Measurements from ENCODE around the gene STAT2.

DNA sequence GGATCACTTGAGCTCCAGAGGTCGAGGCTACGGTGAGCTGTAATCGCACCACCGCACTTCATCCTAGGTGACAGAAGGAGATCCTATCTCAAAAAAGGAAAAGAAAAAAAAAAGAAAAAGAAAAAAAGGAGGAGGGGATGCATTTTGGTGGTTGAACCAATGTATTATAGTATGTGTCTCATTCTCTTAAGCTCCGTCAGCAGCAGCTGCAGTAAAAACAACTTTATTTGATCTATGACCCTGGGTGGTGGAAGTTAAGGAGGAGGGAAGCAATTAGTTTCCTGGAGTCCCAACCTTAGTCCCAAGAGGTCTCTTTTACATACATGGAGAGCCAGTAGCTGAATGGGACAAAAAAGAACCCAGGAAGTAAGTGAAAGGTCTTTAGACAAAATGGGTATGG is 29.5 kb upstream of the STAT2 start:
- TF ChIP-seq, protein P1, sequence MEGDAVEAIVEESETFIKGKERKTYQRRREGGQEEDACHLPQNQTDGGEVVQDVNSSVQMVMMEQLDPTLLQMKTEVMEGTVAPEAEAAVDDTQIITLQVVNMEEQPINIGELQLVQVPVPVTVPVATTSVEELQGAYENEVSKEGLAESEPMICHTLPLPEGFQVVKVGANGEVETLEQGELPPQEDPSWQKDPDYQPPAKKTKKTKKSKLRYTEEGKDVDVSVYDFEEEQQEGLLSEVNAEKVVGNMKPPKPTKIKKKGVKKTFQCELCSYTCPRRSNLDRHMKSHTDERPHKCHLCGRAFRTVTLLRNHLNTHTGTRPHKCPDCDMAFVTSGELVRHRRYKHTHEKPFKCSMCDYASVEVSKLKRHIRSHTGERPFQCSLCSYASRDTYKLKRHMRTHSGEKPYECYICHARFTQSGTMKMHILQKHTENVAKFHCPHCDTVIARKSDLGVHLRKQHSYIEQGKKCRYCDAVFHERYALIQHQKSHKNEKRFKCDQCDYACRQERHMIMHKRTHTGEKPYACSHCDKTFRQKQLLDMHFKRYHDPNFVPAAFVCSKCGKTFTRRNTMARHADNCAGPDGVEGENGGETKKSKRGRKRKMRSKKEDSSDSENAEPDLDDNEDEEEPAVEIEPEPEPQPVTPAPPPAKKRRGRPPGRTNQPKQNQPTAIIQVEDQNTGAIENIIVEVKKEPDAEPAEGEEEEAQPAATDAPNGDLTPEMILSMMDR (conservative IDR thresholded peaks at IDR 0.05 in 1 of 2, IDR thresholded peaks at IDR 0.05 in 1 of 2; ENCODE audit: extremely low read depth in 1 of 2, insufficient read depth in 1 of 2, low read depth in 1 of 2, low read length in 2 of 2): no peak
- no peak for TF ChIP-seq EZH2 (IDR thresholded peaks at IDR 0.05; ENCODE audit: borderline replicate concordance, low read length)
